NCI-H1694 treated with DMSO at 0.1 percent for 48 hours (cell line): ENCODE data around the gene RXRB.

Experiments used
- DNase-seq: peaks from one replicate; lab custom pipeline; 2025; lab: John Stamatoyannopoulos, UW

Gene RXRB

DNA sequence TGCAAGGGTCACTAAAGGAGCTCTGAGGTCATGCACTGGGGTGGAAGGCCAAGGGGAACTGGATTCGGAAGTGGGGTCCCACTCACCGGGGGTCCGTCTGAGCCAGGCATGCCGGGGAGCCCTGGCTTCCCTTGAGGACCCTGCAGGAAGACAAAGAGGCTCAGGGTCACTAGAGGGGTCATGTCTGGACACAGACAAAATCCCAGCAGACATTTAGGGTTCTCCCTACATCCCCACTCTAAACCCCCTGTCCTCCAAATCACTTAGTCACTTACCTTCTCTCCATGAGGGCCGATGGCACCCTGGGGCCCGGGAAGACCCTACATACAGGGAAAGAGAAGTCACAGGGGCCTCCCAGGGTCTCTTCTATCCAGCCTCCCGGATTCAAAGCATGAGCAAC lies 23.6 kb downstream of the RXRB start:
- no peak for DNase-seq

DNA sequence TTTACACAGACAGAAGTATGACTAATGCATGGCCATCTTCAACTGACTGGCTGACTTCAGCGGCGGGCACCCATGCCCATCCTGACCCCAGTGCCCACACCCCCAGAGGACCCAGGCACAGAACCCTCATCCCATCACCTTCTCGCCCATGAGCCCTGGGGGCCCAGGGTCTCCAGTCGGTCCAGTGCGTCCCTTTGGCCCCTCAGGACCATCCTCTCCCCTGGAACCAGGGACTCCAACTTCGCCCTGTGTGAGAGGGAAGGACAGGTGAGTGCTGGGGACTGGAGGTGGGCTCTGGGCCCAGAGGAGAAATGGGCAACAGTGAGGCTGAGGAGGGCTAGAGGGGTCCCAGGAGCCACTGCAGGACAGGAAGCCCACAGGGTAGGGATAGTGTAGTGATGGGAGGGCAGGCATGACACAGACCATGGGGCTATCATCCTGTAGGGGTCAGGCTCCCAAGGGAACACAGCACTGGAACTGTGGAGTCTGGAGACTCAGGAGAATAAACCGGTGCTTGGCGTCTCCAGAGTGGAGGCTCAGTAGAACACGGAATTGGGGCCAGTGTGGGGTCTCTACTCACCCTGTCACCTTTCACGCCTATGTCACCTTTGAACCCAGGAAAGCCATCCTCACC lies 24.9 kb downstream of the RXRB start:
- no peak for DNase-seq

DNA sequence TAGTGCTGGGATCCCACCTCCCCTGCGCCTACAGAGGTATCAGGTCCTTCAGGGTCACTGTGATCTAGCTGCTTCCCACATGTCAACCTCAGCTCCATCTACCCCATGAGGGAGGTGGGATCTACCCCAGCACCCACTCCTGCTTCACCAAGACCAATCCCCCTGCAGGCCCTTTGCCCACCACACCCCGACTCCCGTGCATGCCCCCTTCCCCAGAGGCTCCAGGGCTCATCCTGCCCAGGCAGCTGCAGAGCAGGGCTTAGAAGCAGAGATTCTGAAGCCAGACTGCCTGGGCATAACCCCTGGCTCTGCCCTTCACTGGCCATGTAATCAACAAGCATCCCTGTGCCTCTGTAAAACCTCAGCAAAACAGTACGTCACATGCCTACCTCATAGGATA lies 25.7 kb downstream of the RXRB start:
- no peak for DNase-seq

DNA sequence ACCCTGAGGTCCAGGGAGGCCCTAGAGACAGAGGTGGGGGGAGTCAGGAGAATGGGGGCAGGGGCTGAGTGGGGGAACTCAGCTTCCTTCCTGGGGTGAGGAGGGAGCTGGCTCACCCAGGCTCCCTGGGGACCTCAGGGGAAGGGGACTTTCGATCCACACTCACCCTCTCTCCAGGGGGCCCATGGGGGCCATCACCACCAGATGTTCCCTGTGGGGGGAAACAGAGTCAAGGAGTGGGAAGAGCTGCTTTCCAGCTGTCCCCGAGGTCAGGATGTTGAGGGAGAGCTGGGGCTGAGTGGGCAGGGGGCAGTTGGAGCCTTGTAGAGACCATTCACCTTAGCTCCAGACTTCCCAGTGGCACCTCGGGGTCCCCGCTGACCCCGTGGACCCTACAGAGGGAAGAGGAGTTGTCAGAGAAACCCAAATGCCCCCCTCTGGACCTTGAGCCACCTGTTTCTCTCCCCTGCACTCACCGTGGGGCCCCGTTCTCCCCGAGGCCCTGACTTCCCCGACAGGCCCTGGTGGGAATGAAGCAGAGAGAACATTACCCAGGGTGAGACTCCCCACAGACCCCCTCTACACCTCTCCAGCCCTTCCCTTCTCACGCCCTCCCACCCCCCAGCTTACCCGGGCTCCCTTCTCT lies 26.8 kb downstream of the RXRB start:
- DNase-seq: no peak

DNA sequence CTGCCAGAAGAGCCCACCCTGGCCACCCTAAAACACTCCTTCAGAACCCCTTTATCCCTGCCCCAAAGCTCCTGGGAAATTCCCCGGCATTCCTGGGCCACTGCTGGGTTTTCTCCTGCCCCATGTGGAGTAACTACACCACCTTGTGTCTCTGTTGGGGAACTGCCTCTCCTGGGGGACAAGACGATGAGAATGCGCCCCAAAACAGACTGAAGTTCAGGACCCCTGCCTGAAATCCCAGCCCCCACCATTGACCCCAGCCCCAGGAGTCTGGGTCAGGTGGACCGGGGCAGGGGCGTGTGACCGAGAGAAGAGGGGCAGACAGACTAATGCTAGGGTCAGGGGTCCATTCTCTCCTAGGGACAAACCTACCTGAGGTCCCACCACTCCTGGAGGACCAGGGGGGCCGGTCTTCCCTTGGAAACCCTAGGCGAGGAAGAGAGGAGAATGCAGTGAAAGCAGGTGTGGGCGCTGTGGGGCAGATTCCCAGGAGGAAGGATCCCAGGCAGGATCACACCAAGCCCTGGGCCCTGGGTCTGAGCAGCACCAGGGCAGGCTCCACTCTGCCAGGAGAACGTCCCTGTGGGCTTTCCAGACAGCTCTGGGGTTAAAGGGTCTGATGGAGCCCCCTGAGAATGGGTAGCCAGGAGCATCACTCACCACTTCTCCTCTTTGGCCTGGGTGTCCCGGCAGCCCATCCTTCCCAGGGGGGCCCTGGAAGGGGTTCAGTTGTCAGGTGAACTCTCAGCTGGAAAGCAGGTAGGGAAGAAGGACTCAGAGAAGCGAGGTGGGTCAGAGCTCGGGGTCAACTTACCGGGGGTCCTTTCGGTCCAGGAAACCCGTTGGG lies 27.6 kb downstream of the RXRB start:
- DNase-seq: no peak

DNA sequence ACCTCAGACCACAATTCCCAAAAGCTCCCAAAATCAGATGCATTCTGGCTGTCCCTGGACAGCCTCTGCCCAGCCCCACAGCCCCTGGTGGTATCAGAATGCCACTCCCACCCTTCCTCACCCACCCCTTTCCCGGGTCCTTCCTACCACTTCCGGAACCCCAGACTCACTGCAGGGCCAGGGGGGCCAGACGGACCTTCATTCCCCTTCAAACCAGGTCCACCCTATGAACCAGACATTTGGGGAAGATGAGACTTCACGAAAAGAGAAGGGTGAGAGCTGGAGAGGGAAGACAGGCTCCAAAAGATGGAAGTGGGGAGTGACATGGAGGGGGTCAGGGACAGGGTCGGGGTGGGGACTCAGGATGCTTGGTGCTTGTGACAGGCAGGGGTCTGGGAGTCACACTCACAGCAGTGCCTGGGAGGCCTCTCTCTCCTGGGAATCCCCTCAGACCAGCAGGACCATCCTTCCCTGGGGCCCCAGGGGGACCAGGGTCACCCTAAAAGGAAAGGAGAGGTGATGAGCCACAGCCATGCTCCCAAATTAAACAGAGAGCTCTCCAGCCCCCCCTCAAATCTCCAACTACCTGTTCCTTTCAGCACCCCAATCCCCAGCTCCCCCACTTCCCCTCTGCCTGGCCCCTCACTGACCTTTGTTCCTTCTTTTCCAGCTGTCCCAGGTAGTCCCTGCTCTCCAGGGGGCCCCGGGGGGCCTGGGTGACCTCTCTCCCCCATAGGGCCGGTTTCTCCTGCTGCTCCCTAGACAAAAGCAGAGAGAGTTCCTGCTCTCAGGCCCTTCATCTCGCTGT lies 28.4 kb downstream of the RXRB start:
- no peak for DNase-seq

DNA sequence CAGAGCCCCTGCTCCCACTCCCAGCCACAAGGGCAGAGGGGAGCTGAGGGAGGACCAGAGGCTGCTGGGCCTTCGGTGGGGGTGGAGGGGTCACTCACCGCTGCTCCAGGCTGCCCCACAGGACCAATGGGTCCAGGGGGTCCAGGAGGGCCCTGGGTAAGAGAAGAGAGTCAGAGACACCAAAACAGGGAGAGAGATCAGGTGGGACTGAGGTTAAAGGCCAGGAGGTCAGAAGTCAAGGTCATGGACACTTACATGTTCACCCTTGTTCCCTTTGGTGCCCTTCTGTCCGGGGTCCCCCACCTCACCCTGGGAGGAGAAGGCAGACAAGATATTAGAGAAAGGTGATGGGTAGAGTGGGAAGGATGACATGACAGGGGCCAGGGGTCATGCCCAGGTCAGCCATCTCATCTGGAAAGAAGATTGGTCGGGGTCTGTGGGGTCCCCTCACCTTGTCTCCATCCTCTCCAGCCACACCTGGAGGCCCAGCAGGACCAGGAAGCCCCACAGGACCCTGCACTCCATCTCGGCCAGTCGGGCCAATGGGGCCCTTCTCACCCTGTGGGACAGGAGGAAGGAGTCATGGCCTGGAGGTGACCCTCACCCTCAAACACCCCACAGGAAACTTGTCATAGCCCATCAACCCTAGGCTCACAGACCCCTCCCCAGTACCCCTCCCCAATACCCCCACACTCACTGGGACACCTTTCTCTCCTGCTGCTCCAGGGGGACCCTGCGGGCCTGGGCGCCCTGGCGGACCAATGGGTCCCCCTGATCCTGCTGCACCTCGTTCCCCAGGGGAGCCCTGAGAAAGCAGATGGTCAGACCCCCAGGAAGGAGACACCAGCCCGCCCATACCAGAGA lies 29.2 kb downstream of the RXRB start:
- DNase-seq: no peak

DNA sequence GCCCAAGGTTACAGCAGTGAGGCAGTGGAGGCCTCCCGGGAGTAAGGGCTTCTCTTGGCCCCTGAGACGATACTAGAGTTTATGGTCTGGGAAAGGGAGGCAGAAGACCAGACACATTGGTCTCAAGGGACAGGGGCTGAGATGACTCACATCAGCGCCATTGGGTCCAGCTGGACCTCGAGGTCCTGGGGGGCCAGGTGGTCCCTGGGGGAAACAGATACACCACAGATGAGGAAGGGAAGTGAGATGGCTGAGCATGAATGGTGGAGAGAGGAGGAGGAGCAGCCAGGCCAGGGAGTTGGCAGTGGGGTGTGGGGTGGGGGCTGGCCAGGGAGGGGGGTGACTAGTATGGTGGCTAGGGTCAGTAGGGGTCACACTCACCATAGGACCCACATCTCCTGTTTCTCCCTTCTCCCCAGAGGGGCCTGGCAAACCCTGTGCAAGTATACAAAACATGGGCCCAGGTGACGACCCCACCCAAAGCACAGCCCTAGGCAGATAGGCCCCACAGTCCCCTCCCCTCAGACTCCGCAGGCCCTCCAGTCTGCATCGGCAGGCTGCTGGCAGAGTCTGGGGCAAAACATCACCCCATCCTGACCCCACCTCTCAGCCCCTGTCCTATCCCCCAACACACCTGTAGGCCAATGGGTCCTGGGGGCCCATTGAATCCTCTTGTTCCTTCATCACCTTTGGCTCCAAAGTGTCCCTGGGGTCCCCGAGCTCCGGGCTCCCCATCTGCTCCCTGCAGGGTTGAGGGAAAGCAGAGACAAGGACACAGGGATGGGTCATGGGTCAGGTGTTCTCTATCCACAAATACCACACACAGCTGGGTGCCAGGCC lies 30.1 kb downstream of the RXRB start:
- no peak for DNase-seq

DNA sequence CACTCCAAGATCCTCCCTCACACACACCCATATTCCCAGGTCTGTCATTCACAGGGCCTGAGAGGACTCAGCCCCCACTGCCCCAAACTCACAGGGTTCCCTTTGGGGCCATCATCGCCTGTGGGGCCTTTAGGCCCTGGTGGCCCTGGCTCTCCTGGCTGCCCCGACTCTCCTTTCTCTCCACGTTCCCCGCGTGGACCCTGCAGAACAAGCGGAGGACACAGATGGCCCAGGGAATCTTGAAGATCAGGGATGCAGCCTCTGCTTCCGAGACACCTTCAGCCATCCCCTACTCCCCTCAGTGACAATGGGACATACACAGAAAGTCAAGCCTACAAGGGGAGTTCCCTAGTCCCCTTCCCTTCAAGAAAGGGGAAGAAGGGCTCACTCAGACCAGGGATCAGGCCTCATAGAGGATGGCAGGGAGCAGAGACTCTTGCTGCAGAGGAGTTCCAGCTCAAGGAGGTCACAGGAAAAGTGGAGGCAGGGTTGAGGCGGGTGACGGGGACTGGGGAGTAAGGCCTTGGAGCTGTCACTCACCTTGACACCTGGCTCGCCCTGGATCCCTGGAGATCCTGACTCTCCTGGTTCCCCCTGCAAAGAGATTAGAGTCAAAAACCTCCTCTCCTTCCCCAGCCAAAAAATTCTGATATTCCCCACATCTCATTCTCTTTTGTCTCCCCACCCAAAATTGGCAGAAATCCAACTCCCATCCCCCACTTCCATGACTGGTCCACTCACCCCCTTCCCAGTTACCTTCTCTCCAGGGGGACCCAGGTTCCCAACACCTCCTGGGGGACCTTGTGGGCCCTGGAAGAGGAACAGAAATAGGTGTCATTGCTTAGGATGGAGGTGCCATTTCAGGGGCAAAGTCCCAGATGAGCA lies 30.9 kb downstream of the RXRB start:
- no peak for DNase-seq

DNA sequence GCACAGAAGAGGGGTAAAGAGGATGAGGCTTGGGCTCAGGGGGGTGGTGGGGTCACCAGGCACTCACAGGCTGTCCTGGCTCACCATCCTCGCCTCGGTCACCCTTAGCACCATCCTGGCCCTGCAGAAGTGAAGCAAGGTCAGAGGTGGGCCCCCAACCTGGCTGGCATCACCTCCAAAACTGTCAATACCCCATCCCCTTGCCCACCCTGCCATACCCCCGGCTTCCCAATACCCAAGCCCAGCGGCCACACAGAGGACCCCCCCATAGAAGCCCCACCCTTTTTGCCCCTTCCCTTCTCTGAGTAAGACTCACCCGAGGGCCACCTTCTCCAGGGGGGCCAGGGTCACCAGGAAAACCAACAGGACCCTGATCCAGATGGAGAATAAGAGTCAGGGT lies 31.8 kb downstream of the RXRB start:
- DNase-seq: no peak

DNA sequence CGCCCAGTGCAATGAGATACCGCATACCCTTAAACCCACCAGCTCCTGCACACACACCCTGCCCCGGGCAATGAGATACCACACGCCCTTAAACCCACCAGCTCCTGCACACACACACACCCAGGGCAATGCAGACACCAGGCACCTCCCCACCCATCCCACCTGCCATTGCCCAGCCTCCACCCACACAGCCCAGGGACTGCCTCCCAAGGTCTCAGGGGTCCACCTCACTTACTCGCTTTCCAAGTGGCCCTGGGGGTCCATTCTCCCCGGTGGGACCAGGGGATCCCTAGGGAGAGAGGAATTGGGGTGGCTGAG lies 32.2 kb downstream of the RXRB start:
- DNase-seq: no peak

DNA sequence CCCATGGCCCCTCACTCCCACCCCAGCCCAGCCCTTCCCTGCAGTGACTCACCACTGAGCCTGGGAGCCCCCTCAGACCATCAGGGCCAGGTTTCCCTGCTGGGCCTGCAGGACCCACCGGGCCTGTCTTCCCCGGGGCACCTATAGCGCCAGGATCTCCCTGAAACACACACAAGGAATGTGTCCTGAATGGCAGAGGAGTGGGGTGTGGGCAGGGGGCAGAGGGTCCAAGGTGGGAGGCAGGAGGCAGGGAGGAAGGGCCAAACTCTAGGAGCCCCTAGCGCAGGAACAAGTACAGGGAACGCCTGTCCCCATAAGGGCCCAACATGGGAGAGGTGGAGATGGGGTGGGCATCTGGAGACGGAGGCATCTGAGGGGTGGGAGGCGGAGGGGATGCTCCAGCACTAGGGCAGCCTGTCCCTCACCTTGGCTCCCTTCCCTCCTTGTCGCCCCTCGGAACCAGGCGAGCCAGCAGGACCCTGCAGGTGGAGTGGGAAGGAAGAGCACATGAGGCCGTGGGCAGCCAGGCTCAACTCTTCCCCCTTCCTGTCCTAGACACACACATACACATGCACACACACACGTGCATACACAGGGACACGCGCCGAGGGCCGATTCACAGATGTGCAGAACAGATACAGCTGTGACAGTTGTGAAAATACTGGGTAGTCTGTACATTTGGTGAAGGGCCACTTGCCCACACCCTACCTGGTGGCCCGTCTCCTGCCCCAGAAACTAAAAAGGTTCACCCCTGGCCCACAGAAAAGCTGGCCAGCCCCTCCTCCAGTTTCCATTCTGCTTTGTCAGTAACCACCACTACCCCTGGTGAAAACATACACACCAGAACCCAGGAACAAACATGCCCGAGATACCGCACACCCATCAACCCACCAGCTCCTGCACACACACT lies 32.8 kb downstream of the RXRB start:
- no peak for DNase-seq

DNA sequence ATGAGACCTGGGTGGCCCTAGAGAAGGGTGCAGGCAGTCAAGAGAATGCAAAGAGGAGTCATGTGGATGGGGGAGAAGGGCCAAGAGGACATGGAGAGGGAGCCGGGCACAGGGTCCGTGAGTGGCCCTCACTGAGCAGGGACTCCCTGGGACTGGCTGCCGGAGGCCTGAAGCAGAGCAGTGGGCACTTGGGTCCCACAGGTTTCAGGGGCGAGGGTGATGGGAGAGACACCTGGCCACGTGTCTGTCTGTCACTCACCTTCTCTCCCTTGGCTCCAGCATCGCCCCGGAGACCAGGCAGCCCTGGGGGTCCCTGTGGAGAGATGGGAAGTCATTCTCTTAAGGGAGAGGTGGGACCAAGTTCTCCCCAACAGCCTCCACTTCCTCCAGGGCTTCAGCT lies 33.7 kb downstream of the RXRB start:
- no peak for DNase-seq

DNA sequence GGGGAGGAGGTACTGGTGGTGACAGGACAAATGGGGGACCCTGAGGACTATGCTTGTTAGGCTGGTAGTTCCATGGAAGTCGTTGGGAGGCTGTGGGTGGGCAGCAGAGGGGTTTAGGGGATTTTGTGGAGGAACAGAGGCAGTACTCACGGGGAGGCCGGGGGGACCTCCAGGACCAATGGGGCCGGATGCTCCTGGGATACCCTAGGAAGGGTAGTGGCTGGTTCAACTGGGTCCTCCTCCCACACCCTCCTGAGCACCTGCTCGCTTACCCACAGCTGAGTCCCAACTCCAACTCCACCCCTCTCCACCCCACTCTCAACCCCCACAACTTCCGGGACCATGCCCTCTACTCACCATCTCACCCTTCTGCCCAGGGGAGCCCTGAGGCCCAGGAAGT lies 34.1 kb downstream of the RXRB start:
- no peak for DNase-seq

DNA sequence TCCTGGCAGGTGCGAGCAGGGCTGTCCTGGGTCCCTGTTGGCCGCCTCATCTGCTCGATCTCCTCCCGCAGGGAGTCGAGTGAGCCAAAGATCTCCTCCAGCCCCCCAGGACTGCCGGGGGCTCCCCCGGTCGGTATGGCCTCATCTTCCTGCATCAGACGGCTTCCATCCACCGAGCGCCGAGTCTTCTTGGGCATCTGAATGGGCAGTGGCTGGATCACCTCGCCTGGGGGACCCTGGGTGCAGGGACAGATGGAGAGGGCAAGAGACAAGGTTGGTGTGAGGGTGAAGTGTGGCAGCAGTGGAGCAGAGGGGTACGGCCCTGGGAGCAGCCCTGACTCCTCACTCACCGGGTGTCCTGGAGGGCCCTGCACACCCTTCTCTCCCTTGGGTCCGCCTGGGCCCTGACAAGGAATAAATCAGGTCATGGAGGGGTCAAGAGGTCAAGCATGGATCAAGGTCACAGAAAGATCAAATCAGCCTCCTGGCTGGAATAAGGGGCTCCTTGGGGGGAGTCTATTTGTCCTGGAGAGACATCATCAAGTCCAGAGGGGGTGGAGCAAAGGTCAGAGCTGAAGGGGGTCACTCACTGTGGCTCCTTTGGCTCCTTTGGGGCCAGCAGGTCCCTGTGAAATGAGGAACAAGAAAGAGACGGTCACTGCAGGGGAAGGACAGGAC lies 34.7 kb downstream of the RXRB start:
- DNase-seq: no peak

DNA sequence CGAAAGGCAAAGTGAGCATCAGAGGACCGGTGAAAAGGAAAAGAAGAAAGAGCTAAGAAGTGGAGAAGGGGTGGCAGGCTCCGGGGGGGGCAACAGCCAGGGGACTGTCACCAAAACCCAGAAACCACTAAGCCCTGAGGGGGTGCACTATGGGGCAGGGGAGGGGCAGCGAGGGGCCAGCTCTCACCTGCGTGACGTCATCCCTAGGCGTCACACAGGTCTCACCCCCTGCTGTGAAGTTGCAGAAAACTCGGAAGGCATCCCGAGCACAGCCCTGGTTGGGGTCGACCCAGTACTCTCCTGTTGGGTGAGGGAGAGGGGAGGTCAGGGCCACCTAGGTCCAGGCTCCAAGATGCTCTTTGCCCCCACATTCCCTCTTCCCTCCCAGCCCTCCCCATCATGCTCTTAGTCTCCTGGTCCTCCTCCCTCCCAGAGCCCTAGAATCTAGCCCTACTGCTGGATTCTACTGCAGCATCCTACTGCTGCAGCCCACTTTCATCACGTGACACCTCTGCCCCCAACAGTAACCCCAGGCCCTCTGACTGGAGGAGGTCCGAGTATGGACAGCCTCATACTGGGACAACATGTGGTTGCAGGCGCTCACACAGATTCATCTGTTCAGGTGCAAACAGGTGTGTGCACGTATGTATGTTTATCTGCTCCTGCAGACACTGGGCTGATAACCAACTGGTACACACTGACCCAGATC lies 35.6 kb downstream of the RXRB start:
- DNase-seq: no peak

DNA sequence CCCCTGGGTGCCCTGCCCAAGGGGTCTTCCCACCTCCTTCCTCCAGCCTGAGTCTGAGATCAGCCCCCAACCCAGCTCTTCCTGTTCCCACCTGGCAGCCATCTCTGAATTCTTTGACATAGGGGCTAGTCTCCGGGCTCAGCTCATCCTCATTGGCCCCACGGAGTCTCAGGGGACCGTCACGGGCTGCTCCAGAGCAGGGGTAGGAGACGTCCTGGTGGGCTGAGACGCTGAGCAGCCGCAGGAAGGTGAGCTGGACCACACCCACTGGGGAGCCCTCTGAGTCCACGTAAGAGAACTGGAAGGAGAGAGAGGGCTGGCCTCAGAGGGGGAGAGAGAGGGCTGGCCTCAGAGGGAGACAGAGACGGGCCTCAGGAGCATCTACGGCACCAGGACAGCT lies 36.3 kb downstream of the RXRB start:
- no peak for DNase-seq
